Activated gamma-delta T cell treated with anti-CD3 and anti-CD28 coated beads, Interleukin-2, amount 50 U/mL, for 16 hours (primary cell): ENCODE data around the gene PLEKHH2.

Experiments
- DNase-seq: peaks from one replicate; pipeline ENCODE4 v3.0.0-alpha.2; 2020; ENCODE audit warnings: low read depth

PLEKHH2 gene

GRCh38 chr2:43762286-43762685 lies 125.2 kb downstream of the PLEKHH2 start:
- no peak for DNase-seq

- DNase-seq, result no peak
These were observed 126.0 kb downstream of the PLEKHH2 start for GRCh38 chr2:43763091-43763490.

- no peak for DNase-seq
These were observed 127.1 kb downstream of the PLEKHH2 start for GRCh38 chr2:43764086-43764705.

- no peak for DNase-seq
These were observed 128.9 kb downstream of the PLEKHH2 start for GRCh38 chr2:43766006-43766405.

- DNase-seq, result peak; percentile 54
These were observed 137.0 kb downstream of the PLEKHH2 start, which contains the start of gene DYNC2LI1 for GRCh38 chr2:43773876-43774613. Gene DYNC2LI1, plus strand, starts transcription at chr2:43774039. Its CDS starts 100 bp downstream, at chr2:43774139.

GRCh38 chr2:43774617-43775016 lies 137.6 kb downstream of the PLEKHH2 start:
- DNase-seq, result no peak

GRCh38 chr2:43776324-43776723 lies 139.3 kb downstream of the PLEKHH2 start:
- DNase-seq, result no peak

GRCh38 chr2:43777306-43777926 lies 140.4 kb downstream of the PLEKHH2 start:
- DNase-seq, result no peak

GRCh38 chr2:43778233-43778632 lies 141.2 kb downstream of the PLEKHH2 start:
- DNase-seq, result no peak

- no peak for DNase-seq
These were observed 150.8 kb downstream of the PLEKHH2 start for GRCh38 chr2:43787895-43788294.

GRCh38 chr2:43788646-43789045 lies 151.6 kb downstream of the PLEKHH2 start:
- no peak for DNase-seq

GRCh38 chr2:43790147-43790546 lies 153.1 kb downstream of the PLEKHH2 start:
- DNase-seq, result no peak

- DNase-seq, result no peak
These were observed 154.1 kb downstream of the PLEKHH2 start for GRCh38 chr2:43791035-43791765.

- DNase-seq, result no peak
These were observed 155.6 kb downstream of the PLEKHH2 start for GRCh38 chr2:43792653-43793052.

- no peak for DNase-seq
These were observed 157.9 kb downstream of the PLEKHH2 start for GRCh38 chr2:43794956-43795355.

GRCh38 chr2:43796206-43796605 lies 159.1 kb downstream of the PLEKHH2 start:
- DNase-seq, result no peak

GRCh38 chr2:43798300-43798699 lies 161.2 kb downstream of the PLEKHH2 start:
- DNase-seq, result no peak

- DNase-seq, result no peak
These were observed 163.8 kb downstream of the PLEKHH2 start for GRCh38 chr2:43800894-43801293.

- no peak for DNase-seq
These were observed 165.1 kb downstream of the PLEKHH2 start for GRCh38 chr2:43802135-43802534.

- DNase-seq, result no peak
These were observed 166.1 kb downstream of the PLEKHH2 start for GRCh38 chr2:43803113-43803512.

GRCh38 chr2:43806719-43807031 lies 169.6 kb downstream of the PLEKHH2 start:
- no peak for DNase-seq

GRCh38 chr2:43810452-43810851 lies 173.4 kb downstream of the PLEKHH2 start:
- DNase-seq, result no peak

GRCh38 chr2:43810888-43811287 lies 173.8 kb downstream of the PLEKHH2 start:
- DNase-seq, result no peak
